HG02678 (cell line): Measurements from ENCODE around the gene HOXC12.

Experiments used
- ATAC-seq: cut with Tn5 transposase; IDR thresholded peaks from one replicate; pipeline ENCODE4 v1.9.1; 2021; ENCODE audit warnings: mild to moderate bottlenecking, moderate library complexity; ENCODE audit not compliant: unreplicated experiment

The HOXC12 gene

DNA sequence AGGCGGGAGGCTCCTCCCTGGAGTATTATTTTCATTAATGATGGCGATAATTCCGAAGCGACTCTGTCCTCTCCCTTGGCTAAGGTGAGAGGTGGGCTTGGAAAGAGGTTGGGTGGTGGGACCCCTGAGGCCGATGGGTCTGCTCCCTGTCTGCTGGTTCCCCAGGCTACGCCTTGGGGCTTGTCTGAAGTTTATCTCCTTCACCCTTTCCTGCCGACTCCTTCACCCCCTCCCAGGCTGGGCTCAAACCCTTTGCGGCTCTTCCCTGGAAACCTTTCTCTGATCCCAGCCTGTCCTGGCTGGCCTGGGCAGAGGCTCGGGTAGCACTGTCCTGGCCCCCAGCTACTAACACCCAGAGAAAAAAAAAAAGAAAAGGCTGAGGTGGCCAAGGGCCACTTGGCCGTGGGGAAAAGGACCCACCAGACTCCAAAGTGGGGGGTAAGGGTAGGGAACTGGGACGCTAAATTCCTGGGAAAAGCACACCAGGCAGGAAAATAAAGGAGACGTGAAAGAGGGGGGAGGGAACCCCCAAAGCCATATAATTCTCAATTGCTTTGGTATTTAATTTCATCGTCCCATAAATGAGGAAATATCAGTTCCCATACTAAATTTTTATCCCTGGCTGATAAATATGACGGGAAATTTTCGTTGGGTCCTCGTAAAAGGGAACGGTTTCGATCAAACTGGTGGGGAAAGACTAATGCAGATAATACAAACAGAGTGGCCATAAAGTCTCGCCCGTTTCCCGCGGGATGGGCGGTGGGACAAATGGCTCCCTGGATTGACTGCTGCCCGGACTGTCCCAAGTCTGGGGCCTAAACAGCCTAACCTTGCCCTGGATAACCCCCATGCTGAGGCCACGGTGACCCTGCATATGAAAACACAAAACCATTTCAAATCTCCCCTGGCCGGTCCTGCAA lies 28.2 kb downstream of the HOXC12 start:
- ATAC-seq, result no peak

DNA sequence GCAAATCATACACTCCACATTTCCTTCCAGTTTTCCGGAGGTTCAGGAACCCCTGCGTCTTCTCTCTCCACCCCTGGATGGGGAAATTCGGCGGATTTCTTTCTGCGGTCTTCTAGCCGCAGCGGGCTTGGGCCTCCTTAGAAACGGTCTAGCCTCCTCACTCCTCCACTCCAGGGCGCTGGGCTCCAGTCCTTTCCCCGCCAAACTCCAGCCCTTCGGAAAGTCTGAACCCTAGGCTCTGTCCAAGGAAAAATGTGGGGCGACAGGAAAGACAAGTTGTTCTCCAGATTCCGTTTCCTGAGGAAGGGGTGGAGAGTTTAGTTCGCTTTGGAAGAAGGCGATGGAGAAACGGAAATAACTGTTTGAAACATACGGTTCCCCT lies 28.9 kb downstream of the HOXC12 start:
- no peak for ATAC-seq

DNA sequence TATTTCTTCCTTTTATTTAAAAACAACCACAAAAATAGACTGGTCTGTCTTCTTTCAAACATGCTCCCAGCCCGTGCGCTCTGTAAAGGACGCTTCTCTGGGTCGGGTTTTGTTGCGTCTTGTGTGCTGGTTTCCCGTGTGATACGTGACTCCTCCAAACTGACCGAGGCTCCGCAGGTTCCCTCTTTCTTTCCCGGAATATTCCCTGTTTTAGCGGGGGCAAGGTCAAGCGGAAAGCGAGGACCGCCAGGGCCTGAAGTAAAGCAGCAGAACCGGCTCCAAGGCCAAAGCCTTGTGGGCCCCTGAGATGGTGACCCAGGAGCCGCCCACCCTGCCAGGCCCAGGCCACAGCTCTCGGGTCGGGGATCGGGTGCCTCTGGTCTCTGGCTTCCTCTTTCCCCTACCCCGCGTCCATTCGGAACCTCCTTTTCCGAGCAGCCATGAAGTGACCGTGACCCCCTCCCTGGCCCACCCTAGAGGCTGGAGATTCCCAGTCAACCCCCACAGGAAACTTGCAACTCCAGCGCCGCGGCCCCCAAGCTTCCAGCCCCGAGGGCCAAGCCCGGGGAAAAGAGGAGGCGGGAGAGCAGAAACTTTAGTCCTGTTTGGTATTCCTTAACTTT lies 29.4 kb downstream of the HOXC12 start:
- ATAC-seq, result no peak

DNA sequence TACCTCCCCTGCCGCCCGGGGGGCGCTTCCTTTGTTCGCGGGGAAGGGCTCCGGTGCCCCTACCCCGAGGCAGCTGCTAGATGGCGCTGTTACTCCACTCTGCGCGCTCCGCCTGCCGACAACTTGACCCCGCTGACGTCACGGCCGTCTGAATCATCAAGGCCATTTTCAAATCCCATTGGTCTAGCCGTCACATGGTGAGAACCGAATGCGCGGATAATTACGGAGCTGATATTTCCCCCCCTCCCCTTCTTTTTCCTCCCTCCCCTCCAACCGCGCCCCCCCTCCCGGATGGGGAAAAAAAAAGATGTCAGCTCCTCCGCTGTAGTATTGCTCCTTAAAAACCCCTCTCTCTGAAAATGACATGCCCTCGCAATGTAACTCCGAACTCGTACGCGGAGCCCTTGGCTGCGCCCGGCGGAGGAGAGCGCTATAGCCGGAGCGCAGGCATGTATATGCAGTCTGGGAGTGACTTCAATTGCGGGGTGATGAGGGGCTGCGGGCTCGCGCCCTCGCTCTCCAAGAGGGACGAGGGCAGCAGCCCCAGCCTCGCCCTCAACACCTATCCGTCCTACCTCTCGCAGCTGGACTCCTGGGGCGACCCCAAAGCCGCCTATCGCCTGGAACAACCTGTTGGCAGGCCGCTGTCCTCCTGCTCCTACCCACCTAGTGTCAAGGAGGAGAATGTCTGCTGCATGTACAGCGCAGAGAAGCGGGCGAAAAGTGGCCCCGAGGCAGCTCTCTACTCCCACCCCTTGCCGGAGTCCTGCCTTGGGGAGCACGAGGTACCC lies 30.4 kb downstream of the HOXC12 start, which contains the start of gene HOXC10:
HOXC10 (plus strand) TSS at position 246 of the 791 bp plus-strand sequence; CDS start at position 360, 114 bp downstream.
- ATAC-seq, result no peak

DNA sequence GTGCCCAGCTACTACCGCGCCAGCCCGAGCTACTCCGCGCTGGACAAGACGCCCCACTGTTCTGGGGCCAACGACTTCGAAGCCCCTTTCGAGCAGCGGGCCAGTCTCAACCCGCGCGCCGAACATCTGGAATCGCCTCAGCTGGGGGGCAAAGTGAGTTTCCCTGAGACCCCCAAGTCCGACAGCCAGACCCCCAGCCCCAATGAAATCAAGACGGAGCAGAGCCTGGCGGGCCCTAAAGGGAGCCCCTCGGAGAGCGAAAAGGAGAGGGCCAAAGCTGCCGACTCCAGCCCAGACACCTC lies 30.9 kb downstream of the HOXC12 start:
- no peak for ATAC-seq

DNA sequence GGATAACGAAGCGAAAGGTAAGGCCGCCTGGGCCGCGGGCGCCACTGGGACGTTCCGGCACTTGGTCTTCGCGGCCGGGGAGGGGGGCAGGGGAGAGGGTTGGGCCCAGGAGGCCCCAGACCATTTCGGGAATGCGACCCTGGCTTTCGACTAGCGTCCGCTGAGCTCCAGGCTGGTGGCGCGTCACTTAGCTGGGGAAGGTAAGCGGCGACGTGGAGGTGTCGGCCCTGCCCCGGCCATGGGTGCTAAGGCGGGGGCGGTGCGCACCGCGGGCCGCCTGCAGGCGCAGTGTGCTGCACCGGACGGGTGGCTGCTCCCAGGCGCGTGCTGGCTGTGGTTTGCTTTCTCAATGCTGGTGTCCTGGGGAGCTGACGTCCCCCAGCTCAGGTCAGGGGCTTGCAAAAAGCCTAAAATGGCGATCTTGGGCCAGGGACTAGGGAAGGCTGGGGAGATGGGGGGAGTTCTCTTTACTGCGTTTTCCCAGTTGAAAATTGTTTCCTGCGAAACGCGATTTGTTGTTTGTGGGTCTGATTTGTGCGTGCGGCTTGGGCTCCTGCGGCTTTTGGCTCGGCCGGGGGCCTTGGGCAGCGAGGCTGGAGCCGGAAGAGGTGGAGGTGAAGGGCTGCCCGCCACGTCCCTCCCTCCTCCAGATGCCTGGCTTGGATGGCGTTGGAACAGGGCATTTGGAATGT lies 31.4 kb downstream of the HOXC12 start:
- no peak for ATAC-seq

DNA sequence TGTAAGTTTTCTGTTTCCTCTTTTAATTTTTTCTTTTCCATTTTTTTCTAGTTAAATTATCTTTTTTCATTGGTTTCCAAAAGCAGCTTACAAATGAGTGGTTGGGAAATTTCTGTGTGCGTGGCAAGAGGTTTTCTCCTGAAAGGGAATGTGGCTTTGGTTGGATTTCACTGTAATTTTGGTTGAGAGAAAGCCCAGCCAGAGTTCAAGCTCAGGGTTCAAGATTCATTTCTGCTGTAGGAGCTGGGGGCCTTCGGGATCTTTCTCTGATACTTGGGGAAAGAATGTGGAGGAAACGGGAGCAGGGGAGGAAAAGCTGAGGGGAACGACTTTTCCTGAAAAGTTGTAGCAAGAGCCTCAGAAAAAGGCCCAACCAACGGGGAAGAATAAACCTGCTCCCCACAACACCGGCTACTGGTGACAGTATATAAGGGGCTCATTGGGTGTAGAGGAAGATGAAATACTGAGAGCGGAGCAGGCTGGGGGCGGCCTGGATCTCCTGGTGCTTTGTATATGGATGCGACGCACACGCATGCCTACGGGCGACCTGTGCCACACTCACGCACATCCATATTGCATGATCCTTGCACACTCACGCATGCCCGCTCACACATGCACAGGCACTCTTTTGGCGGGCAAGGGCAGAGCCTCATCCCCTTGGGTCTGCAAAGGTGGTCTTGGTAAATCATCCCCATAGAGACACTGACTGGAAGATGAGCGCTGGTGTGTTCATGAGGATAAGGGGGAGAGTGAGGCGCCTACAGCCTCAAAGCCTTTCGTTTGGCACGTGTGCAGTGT lies 32.2 kb downstream of the HOXC12 start:
- ATAC-seq, result no peak

DNA sequence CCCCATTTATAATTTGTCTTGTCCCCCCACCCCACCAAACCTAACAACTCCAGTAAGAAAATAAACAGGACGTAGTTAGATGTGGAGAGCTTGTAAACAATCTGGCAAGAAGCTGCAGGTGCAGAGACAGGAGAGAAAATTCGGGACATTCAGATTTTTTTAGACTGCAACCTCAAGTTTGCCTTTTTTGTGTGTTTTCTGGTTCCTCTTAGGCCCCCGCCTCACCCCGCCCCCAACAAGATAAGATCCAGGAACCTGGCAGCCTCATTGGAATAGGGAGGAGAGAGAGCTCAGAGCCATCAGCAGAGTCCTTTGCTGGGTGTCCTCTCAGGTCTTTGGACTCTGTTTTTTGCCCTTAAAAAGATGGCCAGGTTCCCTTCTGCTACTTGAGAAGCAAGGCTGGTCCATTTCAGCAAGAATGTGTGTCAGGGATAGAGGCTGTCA lies 33.1 kb downstream of the HOXC12 start:
- no peak for ATAC-seq

DNA sequence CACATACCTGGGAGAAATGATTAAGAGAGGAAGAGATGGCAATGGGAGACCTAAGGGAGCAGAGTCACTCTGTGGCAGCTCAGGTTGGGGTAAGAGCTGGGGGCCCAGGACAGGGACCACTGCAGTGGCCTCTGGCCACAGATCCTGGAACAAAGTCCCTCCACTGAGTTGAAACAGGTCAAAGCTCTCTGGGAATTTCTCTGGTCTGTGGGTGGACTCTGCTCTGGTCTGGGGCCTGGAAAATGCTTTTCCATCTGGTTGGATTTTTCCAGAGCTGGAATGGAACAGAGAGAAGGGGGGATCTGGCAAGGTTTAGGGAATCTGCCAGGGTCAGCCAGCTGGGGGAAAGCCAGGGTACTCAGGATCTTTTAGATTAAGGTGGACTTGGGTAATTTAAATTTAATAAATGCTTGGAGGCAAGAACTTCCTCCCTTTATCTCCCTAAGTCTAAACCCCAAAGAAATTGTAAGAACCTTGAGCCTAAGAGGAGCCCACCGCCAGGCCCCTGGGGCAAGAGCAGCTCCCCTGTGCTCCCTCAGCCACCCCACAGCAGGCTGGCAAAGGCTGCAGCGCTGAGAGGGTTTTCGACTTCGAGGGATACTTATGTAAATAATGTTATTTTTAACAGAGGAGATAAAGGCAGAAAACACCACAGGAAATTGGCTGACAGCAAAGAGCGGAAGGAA lies 34.0 kb downstream of the HOXC12 start:
- ATAC-seq, result no peak

DNA sequence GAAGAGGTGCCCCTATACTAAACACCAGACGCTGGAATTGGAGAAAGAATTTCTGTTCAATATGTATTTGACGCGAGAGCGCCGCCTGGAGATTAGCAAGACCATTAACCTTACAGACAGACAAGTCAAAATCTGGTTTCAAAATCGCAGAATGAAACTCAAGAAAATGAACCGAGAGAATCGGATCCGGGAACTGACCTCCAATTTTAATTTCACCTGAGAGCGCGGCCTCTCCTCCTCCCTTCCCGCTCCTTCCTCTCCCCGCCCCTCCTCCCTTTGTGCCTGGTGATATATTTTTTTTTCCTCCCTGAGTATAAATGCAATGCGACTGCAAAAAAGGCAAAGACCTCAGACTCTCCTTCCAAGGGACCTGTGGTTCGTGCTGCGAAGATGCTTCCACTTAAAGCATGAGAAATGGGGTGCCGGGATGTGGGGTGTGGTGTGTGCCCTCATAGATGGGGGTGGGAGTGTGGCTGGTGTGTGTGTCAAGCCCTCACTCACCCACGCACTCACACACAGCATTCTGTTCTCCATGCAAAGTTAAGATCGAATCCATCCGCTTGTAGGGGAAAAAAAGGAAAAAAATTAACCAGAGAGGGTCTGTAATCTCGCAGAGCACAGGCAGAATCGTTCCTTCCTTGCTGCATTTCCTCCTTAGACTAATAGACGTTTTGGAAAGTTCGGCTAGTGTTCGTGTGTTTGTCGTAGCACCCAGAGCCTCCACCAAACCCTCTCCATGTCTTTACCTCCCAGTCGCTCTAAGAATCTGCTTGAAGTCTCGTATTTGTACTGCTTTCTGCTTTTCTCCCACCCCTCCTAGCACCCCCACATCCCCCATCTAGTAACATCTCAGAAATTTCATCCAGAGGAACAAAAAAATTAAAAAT lies 34.8 kb downstream of the HOXC12 start:
- no peak for ATAC-seq

DNA sequence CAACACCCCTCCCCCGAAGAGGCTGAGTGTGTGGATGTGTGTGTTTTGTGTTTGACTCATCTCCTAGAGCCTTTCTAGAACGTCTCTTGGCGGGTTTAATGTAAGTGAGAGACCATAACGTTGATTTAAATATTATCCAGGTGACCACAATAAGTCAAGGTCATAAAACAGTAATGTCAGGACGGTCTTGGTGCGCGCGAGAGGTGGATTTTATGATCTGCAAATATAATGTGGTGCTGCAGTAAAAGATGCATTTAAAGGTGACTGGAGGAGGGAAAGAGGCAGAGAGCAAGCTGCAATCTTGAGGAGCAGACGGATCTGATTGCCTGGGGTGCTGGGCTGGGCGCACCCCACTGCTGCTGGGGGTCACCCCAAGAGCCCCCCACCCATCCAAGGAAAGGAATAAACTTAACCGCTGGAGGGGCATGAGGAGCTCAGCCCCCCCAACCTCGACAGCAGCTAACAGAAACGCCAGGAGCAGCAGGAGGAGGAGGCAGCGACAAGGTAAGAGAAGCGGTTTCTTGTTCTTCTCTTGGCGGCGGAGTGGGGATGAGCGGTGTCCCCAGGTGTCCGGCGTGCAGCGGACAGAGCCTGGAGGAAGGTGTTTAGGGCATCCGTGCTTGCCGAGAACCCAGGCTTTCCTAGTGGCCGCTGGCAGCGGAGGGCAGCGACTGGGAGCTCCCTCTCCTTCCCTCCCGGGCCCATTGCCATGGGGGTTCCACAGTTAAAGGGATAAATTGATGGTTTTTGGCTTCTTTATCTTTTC lies 35.8 kb downstream of the HOXC12 start:
- ATAC-seq, result no peak

DNA sequence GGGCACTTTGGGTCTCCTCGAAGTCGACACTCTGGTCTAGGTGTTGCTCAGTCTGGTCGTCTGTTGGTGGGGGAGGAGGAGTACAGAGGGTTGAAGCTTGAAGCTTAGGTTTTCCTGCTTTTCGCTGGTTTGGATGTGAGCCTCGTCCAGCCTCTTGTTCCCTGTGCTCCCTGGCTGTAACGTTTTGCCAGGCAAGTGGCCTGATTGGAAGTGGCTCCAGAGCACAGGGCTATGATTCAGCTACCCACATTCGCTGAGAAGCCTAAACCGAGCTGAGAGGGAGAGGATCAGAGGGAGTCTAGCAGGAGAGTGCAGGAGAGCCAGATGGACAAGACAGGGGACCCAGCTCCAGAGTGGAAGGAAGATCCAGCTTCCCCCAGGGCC lies 36.4 kb downstream of the HOXC12 start:
- no peak for ATAC-seq

DNA sequence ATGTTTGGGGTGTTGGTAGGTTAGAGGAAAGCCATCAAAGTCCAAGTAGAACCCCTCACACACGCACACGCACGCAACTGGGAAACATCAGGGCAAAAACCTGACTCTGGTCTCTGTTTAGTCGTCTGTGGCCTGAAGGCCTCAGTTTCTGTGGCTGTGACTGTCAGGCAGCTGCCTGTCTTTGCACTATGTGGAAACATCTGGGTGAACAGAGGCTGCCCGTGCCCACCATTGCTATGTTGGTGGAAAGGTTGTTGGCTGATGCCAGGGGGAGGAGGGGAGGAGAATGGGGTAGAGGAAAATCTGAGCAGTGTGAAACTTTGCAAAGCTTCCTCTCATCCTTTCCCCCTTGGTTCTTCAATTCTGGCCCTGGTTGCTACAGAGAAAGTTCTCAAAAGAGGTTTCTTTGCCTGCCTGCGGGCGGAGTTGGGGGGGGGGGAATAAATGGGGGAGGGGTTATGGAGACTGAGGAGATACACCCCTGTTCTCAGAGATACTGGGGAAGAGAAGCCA lies 37.7 kb downstream of the HOXC12 start:
- ATAC-seq, result no peak

DNA sequence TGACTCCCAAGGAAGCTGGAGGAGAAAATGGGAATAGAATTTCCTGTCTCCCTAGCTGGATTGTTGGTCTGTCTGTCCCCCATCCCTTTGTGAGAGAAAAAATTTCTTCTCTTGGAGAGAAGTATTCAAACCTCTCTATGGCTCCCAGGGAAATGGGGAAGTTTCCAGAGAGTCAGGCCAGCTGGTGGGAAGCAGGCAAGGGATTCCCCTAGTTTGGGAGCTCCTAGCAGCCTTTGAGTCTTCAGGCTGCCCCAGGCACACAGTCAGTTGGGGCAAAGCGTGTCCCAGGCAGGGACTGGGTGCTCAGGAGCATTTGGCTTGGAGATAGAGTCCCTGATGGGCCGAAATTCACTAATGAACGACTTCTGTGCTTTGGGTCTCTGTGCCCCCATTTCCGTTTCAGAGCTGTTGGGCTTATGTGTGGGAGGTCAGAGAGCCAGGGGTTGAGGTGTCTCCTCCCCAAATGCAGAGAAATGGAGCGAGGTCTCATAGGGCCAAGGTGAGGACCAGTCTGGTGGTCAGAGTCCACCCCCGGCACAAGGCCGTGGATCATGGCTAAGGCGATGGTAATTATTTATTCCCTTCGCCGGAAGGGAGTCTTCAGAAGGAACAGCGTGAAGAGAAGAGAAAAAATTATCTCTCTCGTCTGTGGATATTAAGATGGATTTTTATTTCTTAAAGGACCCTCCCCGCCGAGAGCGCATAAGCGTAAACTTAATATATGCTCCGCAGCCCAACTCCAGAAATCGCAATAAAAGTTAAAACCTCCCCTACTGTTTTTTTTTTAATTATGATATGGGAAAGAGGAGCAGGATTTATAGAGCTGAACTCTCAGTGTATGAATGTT lies 38.7 kb downstream of the HOXC12 start:
- no peak for ATAC-seq

DNA sequence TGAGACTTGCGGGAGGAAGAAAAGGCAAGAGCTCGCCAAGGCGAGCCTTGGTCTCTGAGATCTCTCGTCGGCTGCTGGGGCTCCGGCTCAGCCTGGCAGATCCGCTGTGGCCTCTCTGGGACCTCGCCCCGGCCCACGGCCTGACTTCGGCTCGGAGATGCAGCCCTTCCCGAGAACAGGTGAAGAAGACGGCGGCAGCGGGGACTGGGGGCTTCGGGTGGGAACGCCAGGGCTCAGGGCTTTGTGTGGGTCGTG lies 39.2 kb downstream of the HOXC12 start:
- no peak for ATAC-seq

DNA sequence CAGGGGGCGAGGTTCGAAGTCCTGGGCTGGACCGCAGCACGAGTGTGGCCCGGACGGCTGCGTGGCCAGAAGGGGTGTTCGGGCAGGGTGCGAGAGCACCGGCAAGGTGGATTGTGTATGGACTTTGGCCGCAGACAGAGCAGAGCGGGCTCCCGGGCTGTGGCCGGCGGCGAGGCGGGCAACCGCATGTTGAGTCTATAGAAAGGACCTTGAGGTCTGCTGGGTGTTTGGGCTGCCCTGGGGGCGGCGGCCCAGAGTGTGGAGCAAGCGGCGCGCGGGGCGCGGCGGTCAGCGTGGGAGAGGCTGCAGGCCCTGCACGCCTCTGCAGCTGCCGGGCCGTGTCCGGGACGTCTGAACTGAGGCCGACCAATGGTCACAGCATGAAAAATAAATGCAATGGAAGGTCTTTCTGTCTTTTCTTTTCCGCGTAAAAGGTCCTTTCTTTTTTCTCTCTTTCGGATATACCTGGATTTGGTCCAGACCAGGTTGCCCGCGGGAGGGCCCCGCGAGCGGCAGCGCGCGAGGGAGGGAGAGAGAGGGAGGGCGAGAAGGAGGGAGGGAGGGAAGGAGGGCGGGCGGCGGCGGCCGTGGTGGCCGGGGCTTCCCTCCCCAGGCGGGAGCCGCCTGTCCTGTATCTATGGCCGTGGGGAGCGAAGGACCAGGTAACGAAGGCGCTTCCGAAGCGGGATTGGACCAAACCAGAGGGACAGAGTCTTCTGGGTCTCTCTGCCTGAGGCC lies 39.7 kb downstream of the HOXC12 start:
- no peak for ATAC-seq

DNA sequence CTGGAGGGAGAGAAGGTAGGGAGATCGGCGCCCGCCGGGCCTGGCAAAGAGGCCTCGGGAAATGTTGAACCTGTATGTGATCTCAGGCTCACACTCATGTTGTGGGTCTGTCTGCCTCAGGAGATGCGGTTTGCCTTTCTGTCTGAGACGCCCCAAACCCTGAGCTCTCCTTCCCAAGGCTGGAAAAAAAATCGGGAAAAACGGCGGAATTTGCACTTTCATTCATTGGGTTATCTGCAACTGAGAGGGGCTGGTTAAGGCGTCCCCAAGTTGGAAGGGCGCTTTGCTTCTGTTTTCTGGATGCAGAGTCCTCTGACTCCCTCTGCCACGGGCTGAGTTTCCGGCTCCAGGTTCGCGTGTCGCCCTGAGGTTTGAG lies 40.3 kb downstream of the HOXC12 start:
- ATAC-seq, result no peak
